Measurements from ENCODE around the gene RBP3. TPM values are rescaled to one million over a fixed set of nuclear protein-coding genes. Genes with fewer than 3 reads are reported as not detected.

The RBP3 gene
- total RNA-seq, 2 donors from 2014 or later, result not detected

DNA sequence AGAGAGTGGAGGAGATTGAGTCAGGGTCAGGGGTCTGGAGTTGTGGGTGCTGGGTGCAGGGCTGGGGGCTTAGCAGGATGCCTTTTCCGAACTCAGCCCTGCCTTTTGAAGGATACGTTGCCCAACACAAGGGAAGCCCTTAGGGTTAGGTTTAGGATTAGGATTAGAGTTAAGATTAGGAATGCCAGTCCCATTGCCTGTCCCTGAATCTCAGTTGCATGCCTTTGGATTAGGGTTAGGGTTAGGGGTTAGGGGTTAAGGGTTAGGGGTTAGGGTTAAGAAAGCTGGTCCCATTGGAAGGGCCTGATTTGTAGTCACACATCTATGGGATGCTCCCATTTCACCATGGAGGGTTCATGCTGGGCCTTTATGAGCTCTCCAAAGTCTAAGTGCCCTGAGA lies 56.8 kb downstream of the RBP3 start:
- Histone ChIP-seq H3K36me3 (no peaks in the 10 kb centered on the region), H3K4me1 (ENCODE audit: control insufficient read depth in 1 of 2, low read depth in 2 of 2) (peaks cover 2 to 14% of the 10 kb centered on the region in 2 donors), H3K27me3 (replicated peaks; ENCODE audit: insufficient read depth) (no peaks in the 10 kb centered on the region), H3K4me3 (no peak overlapping the region), H3K9me3 (no peaks in the 10 kb centered on the region), H3K27ac (no peak overlapping the region)
- DNase-seq (ENCODE audit: low spot score) (no peak), ATAC-seq (ENCODE audit: insufficient number of reproducible peaks, low FRiP score, low read depth) (no peak)
- no peak for TF ChIP-seq CTCF (IDR thresholded peaks at IDR 0.05)

- Histone ChIP-seq H3K4me1 (ENCODE audit: control insufficient read depth in 1 of 2, low read depth in 2 of 2) (peaks cover 2 to 14% of the 10 kb centered on the region in 2 donors), H3K9me3 (no peaks in the 10 kb centered on the region), H3K4me3 (no peak overlapping the region), H3K27ac (no peak overlapping the region), H3K36me3 (no peaks in the 10 kb centered on the region), H3K27me3 (replicated peaks; ENCODE audit: insufficient read depth) (no peaks in the 10 kb centered on the region)
- TF ChIP-seq CTCF (IDR thresholded peaks at IDR 0.05), result no peak
- no peak for ATAC-seq (ENCODE audit: insufficient number of reproducible peaks, low FRiP score, low read depth)
- DNase-seq (ENCODE audit: low spot score), result no peak
Measured at GRCh38 chr10:47405857-47406547, 57.8 kb downstream of the RBP3 start.

DNA sequence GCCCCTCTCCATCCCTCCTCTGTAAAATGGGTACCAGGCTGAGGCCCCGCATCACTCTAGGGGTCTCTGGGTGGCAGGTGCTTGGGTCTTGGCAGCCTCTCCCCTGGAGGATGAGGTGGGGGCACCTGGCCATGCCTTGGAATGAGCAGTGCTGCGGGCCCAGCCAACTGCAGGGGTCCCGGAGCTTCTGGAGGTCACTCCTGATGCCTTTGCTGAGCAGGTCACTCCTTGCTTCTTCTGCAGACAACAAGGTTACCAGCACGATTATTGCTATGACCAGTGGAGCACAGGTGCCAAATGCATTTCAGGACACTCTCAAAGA lies 58.3 kb downstream of the RBP3 start:
- no peaks in the 10 kb centered on the region for H3K9me3 ChIP-seq
- ATAC-seq (ENCODE audit: insufficient number of reproducible peaks, low FRiP score, low read depth) (no peak), DNase-seq (ENCODE audit: low spot score) (no peak)
- peaks cover 2 to 14% of the 10 kb centered on the region in 2 donors for H3K4me1 ChIP-seq (ENCODE audit: control insufficient read depth in 1 of 2, low read depth in 2 of 2)
- no peak overlapping the region for H3K4me3 ChIP-seq
- no peak for TF ChIP-seq CTCF (IDR thresholded peaks at IDR 0.05)
- no peak overlapping the region for H3K27ac ChIP-seq
- no peaks in the 10 kb centered on the region for H3K27me3 ChIP-seq (replicated peaks; ENCODE audit: insufficient read depth)
- no peaks in the 10 kb centered on the region for H3K36me3 ChIP-seq

DNA sequence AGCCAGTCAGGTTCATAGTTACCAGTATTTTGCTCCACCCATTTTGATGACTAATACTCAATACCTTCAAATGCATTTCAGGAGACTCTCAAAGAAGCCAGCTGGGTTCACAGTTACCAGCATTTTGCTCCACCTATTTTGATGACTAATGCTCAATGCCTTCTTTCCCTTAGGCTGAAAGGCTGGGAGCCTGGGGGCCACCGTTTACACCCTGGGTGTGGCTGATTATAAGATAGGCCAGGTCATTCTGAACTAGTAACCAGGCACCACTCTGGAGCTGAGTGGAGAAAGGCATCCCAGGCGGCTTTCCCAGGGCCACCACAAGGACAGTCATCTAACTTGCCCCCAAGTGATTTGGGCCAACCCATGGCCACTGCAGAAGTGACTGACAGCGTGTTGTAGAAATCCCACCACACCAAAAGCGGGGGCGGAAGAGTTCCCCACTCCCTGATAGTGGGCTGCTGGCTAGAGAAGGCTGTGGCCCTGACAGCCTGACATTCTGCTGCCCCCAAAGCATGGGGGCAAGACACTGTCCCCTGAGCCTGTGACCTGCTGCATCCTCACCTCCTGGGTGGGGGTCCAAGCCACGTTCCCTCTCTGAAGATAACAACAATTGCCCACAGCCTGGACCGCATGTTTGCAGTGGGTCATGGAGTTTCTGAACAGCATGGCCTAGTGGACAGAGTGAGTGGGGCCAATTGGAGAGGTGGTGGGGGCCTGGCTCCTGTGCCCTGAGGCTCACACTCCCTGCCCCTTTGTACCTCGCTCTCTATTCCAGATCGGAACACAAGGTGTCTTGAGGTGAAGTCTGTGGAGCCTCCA lies 58.9 kb downstream of the RBP3 start:
- no peak for DNase-seq (ENCODE audit: low spot score)
- no peak for ATAC-seq (ENCODE audit: insufficient number of reproducible peaks, low FRiP score, low read depth)

More for the DNA sequence above, 58.9 kb downstream of the RBP3 start:
- no peak overlapping the region for H3K4me3 ChIP-seq
- no peaks in the 10 kb centered on the region for H3K27me3 ChIP-seq (replicated peaks; ENCODE audit: insufficient read depth)
- peaks cover 2 to 14% of the 10 kb centered on the region in 2 donors for H3K4me1 ChIP-seq (ENCODE audit: control insufficient read depth in 1 of 2, low read depth in 2 of 2)
- no peak for TF ChIP-seq CTCF (IDR thresholded peaks at IDR 0.05)
- no peaks in the 10 kb centered on the region for H3K9me3 ChIP-seq
- no peak overlapping the region for H3K27ac ChIP-seq
- H3K36me3 ChIP-seq, result no peaks in the 10 kb centered on the region

Other genes with a start within 250 kb of the RBP3 start
- 1 to 10 TPM; 2.4 to 2.5 TPM for gene GDF10, start 48.2 kb upstream of the RBP3 start, total RNA-seq
- not detected for gene GDF2, start 25.9 kb upstream of the RBP3 start, total RNA-seq
- gene ZNF488, start 35.9 kb downstream of the RBP3 start, total RNA-seq, result not detected
- gene ANXA8, start 135.8 kb downstream of the RBP3 start, total RNA-seq, result not detected
- gene FAM25G, start 143.3 kb downstream of the RBP3 start, total RNA-seq, result not detected
- 10 to 100 TPM in 1 of 2 donors, 1 to 10 TPM in 1; 8.9 to 13.9 TPM for gene AGAP9, start 175.3 kb downstream of the RBP3 start, total RNA-seq

All from thoracic aorta (tissue), 2 donors.